Embryonic facial prominence (tissue), 1 donor: Measurements from ENCODE around the gene USP22.
"Not testable (repeated sequence)": the region's sequence is repeated elsewhere in the genome, so short reads cannot be mapped to it uniquely, and the experiment has no call there.

Experiments used
- DNase-seq: peaks from one replicate; pipeline ENCODE4 v3.0.0-alpha.2; 2016; ENCODE audit errors: extremely low spot score

The USP22 gene

GRCh38 chr17:21042458-21043295 is at the start of gene USP22:
USP22 (minus strand) TSS chr17:21043011; CDS start chr17:21042835, 176 bp downstream.
- no peak for DNase-seq

DNA sequence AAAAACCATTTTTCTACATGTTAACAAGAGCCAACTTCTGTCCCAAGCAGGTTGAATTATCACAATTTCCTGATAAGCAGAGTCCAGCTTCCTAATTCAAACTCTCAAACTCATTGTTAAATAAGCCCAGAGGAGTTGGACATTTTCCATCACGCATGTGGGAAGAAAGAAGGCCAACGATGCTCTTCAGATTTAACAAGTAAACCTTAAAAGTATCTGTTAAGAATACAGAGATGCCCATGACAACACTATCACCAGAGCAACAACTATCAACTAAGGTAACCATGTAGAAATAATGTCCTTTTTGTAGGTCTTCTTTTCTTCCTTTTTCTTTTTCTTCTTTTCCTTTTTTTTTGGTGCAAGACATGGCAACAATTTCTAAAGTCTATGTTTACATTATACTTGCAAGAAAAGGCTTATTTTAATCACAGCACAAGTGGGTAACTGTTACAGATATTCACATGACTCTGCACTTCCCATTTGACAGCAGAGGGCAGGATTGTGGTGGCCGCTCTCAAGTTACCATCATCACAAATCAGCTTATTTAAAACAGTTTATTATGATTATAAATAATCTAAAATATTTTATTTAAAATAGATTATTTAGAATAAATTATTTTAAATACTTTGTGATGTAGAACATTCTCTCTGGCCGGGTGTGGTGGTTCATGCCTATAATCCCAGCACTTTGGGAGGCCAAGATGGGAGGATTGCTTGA is 48.2 kb upstream of the USP22 start:
- DNase-seq: no peak

GRCh38 chr17:21089933-21090901 is 47.4 kb upstream of the USP22 start:
- no peak for DNase-seq

DNA sequence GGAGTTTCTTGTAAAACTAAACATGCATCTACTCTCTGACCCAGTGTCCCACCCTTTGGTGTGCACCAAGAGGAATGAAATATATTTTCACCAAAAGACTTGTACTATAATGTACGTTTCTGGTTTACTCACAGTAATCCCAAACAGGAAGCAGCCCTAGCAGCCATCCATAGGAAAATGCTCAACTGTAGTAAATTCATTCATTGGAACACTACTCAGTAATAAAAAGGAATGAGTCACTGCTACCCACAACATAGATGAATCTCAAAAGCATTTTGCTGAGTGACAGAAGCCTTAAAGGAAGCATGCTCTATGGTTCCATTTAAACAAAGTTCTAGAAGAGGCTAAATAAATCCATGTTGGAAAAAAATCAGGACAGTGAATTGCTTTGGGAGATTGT is 46.3 kb upstream of the USP22 start:
- no peak for DNase-seq

GRCh38 chr17:21085707-21086106 is 42.9 kb upstream of the USP22 start:
- no peak for DNase-seq

DNA sequence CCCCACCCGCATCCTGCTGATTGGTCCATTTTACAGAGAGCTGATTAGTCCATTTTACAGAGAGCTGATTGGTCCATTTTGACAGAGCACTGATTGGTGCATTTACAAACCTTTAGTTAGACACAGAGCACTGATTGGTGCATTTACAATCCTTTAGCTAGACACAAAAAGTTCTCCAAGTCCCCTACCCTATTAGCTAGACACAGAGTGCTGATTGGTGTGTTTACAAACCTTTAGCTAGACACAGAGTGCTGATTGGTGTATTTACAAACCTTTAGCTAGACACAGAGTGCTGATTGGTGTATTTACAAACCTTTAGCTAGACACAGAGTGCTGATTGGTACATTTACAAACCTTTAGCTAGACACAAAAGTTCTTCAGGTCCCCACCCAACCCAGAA is 42.5 kb upstream of the USP22 start:
- not testable (repeated sequence) for DNase-seq

- DNase-seq: no peak
Observed at GRCh38 chr17:21082001-21082436, 39.2 kb upstream of the USP22 start.

- no peak for DNase-seq
Observed at GRCh38 chr17:21079196-21079595, 36.4 kb upstream of the USP22 start.

DNA sequence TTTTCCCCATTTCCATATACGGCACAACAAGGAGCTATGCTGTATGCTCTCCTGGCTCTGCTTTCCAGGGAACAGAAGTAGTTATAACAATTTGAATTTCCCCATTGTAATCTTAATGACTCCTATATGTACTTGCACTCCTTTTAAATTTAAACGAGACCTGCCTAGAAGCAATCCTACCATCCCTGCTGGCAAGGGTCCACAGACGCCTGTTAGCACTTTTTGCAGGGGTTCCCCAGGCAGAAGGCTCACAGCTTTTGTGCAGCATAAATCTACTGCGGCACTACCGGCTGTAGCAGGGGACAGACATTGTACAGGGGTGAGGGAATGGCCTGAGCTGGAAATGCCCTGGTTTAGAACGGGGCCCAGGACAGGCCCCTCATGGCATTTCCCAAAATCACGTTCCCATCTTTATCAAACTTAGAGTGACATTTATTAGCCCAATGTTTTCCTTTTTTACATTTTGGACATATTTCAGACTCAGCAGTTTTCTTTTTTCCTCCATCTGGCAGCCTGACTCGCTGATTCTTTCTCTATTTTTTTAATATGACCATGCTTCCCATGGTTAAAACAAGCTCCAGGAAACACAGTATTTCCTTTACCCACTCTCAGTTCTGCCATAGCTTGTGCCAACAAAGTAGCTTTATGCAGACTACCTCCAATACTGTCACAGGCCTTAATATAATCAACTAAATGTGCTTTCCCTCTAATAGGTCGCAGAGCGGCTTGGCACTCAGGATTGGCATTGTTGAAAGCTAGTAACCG is 35.4 kb upstream of the USP22 start:
- no peak for DNase-seq

DNA sequence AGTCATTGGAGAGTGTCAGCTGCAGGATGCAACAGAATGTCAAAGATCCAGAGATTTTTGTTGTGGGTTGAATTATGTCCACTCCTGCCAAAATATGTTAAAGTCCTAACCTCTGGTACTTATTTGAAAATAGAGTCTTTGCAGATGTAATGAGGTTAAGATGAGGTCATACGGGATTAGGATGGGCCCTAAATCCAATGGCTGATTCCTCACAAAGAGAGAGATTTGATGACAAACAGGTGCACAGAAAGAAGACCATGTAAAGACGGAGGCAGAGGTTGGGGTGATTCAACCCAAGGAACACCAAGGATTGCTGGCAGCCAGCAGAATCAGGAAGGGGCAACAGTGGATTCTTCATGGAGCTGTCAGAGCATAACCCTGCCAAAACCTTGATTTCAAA is 34.5 kb upstream of the USP22 start:
- no peak for DNase-seq

DNA sequence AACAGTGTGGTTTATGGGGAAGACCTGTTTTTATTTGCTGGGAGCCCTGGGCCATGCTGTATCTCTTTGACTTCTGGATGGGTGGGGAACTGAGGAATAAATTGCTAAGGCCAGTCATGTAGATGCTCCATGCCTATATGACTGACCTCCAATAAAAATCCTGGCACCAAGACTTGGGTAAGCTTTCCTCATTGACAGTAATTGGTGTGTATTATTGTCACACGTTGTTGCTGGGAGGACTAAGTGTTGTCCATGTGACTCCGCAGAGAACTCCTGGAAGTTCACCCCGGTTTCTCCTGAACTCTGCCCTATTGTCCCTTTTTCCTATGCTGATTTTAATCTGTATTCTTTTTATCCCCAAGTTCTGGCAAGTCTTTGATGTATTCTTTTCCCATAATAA is 33.4 kb upstream of the USP22 start:
- no peak for DNase-seq

DNA sequence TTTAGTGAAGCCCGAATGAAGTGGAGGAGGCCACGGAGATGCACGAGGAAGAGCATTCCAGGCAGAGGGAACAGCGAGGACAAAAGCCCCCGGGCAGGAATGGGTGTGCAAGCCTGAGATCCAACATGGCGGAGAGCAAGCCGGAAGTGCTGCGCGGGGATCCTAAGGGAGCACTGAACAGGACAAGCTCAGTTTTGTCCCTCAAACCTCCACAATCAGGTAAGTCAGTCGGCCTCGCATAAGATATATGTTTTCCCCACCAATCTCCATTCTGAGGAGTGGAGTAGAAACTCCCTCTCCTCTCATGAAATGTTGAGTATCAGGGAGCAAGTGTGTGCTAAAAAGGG is 32.9 kb upstream of the USP22 start:
- DNase-seq: no peak

DNA sequence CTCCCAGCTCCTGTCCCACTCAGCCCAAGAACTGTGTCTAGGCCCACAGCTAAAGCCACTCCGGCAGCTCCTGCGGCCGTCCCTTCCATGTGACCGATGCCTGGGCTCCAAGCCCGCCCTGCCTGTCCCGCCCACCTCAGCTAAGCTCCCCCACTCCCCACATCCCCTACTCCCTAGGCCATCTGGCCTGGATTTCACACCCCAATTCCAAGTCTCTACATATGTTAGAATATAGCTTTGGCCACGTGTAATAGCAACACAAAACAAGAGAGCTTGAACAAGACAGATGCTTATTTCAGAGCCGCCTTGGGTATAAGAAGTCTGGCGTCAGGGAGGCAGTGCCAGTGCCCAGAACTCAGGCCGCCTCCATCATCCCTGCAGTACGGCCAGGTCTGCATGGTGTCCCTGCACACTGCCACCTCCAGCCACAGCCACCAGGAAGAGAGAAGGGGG is 30.0 kb upstream of the USP22 start:
- DNase-seq: peak; percentile 27

DNA sequence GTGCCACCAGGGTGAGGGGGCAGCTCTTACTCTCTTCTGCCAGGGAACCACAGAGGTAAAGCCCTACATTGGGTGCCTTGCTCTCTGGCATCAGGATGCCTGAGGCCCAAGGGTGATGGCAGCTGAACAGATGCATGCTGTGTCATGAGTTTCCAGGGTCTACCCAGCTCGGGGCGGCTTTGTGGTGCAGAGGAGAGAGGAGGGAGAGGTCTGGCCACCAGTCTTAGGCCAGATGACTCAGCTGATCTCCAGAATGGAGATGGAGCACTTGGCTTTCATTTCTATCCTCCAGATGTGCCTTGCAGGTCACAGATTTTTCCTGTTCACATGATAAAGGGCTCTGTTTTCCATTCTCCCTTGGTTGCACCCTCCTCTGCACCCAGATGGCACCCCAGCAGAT is 23.6 kb upstream of the USP22 start:
- no peak for DNase-seq

DNA sequence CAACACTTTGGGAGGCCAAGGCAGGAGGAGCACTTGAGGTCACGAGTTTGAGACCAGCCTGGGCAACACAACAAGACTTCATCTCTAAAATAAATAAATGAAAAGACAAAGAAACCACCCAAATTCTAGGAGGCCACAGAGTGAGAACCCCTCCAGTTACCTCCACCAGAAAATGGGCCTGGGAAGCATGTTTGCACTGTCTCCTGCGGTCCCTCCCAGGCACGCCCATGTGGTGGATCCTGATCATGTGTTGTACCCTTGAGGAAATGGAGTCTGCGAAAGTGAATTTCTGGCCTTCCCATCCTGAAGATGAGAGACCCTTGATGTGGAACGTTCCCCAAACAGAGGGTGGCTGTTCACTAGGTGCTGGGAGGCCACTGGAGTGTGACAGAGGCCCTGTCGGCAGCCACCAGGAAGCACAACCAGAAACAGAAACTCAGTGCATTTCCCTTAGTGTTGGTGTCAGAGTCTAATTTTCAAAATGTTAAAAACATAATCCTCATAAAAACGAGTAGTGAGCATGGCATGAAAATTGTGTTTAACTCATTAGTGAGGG is 19.2 kb upstream of the USP22 start:
- no peak for DNase-seq

DNA sequence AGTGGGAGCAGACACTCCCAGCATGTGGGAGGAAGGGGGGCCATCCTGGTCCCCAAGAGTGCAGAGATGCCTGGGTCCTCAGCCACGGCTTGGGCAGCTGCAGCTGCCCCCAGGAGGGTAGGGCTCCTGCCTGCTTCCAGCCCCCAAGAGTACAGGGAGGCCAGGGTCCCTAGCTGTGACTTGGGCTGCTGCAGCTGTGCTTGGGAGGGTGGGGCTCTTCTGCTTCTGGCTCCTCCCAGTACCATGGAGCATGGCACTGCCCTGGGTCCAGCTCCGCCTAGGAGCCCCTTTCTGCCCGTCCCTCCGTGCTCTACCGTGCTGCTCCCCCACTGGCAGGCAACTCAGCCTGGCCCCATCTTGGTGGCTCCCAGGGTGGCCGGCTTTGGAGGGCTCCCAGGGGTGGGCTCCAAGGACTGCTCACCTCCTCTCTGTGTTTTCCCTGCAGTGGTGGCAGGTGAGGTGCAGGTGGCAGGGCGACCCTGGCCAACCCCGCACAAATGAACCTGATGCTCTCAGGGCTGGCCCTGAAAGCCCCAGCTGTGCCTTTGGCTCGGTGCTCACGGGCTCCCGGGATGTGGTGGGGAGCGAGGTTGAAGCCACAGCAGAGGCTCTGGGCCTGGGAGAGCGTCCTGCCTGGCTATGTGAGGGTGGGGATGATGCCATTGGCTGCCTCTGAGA is 18.5 kb upstream of the USP22 start:
- no peak for DNase-seq

DNA sequence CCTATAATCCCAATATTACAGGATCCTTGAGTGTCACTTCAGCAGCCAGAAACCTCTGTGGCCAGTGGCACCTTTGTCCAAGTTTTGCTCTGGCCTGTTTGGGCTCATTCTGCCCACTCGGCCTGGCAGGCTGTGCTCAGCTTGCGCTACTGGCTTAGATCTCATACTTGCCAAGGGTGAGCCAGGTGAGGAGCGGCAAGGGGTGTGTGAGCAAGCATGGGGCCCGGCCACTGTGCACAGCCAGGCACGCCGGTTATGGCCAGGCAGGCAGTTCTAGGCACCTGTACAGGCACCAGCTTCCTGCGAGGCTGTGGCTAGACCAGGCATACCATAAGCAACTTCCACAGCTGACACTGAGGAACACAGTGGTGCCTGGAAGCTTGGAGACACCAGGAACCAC is 16.9 kb upstream of the USP22 start:
- DNase-seq: no peak

- DNase-seq: no peak
Observed at GRCh38 chr17:21058098-21058893, 15.5 kb upstream of the USP22 start.

DNA sequence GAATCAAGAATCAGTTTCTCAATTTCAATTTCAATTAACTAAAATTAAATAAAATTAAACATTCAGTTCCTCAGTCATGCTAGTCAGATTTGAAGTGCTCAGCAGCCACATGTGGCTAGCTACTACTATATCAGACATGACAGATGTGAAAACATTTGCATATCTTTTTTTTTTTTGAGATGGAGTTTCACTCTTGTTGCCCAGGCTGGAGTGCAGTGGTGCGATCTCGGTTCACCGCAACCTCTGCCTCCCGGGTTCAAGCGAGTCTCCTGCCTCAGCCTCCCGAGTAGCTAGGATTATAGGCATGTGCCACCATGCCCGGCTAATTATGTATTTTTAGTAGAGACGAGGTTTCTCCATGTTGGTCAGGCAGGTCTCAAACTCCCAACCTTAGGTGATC is 10.2 kb upstream of the USP22 start:
- not testable (repeated sequence) for DNase-seq

DNA sequence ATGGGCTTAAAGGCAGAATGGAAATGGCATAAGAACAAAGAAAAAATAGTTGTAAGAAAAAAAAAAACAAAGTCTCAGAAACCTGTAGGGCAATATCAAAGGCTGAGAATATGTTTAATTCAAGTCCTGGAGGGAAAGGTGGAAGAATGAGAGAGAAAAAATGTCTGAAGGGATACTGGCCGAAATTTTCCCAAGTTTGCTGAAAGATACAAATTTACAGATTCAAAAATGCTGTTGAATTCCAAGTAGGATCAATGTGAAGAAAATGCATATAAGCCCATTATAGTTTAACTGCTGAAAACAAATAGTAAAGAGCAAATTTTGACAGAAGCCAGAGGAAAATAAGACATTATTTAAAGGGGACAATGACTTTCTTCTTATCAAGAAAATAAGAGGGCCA is 6.6 kb upstream of the USP22 start:
- DNase-seq: no peak
